HG02885 (cell line): ENCODE measurements around the gene KRTAP1-1.
"Not testable (repeated sequence)": the region's sequence is repeated elsewhere in the genome, so short reads cannot be mapped to it uniquely, and the experiment has no call there.

Experiments used
- ATAC-seq: cut with Tn5 transposase; IDR thresholded peaks from one replicate; pipeline ENCODE4 v1.9.1; 2021; ENCODE audit warnings: mild to moderate bottlenecking; ENCODE audit not compliant: unreplicated experiment, poor library complexity

KRTAP1-1 gene

DNA sequence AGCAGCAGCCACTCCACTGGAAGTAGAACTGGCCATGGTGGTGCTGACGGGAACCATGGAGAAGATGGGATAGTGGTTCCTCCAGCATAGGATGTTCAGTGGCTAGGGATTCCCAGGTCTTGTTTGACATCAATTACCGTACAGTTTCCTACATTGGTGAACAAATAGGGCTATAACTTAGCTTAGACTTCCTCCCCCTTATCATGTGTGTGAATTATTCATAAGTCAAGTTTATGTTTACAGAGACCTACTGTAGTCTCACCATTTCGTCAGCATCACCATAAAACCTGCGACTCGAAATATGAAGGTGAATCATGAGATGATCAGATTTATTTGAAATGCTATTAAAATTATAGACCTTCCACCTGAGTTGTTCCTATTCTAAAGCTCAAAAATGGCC is 17.5 kb upstream of the KRTAP1-1 start:
- ATAC-seq, result no peak

DNA sequence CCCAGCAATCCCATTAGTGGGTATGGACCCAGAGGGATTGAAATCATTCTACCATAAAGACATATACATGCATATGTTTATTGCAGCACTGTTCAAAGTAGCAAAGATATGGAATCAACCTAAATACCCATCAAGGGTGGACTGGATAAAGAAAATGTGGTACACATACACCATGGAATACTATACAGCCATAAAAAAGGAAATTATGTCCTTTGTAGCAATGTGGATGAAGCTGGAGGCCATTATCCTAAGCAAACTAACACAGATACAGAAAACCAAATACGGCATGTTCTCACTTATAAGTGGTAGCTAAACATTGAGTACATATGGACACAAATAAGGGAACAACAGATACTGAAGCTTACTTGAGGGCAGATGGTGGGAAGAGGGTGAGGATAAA is 16.3 kb upstream of the KRTAP1-1 start:
- ATAC-seq, result no peak

DNA sequence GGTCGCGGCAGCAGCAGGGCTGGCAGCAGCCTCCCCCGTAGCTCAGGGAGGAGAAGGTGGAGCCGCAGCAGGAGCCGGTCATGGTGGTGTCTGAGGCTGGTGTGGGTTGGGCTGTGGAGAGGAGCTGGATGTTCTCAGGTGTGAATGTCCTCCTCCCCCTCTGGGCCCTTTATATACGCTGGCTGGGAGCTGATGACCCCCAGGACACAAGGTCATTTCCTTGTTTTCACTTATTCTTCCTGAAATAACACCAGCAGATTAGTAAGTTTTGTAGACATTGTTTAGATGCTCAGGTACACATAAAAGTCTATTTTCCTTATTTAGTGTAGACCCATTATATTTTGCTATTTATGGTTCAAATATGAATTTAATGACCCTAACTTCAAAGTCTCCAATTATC is 13.9 kb upstream of the KRTAP1-1 start, which contains the start of gene KRTAP2-2:
TSS of gene KRTAP2-2 (minus strand) at position 101 of the 400 bp plus-strand sequence. CDS start at position 82, 19 bp downstream.
- not testable (repeated sequence) for ATAC-seq

GRCh38 chr17:41054556-41054955 is 13.3 kb upstream of the KRTAP1-1 start:
- not testable (repeated sequence) for ATAC-seq

GRCh38 chr17:41054025-41054424 is 12.8 kb upstream of the KRTAP1-1 start:
- no peak for ATAC-seq

DNA sequence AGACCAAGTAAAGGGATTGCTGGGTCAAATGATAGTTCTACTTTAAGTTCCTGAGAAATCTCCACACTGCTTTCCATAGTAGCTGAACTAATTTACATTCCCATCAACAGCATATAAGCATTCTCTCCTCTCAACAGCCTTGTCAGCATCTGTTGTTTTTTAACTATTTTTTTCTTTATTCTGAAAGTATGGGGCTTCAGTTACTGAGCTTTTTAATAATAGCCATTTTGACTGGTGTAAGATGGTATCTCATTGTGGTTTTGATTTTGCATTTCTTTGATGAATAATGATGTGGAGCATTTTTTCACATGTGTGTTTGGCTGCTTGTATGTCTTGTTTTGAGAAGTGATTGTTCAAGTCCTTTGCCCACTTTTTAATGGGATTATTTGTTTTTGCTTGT is 11.3 kb upstream of the KRTAP1-1 start:
- no peak for ATAC-seq

DNA sequence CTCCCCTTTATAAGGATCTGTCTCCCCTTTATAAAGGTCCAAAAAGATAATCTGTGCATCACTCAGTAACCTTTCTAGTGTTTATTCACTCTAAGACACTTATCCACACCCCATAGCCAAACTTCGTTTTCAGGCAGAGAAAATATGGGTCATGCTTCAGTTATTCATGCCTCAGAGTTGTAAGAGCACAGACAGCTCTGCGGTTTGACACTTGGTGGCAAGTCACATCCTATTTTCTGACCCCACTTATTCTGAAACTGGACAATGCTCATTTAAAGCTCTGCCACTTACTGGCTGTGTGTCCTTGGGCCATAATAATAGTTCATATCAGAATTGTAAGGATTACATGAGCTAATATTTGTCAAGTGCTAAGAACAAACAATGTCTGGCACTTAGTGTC is 7.9 kb upstream of the KRTAP1-1 start:
- no peak for ATAC-seq

GRCh38 chr17:41048441-41048840 is 7.2 kb upstream of the KRTAP1-1 start:
- ATAC-seq, result no peak

DNA sequence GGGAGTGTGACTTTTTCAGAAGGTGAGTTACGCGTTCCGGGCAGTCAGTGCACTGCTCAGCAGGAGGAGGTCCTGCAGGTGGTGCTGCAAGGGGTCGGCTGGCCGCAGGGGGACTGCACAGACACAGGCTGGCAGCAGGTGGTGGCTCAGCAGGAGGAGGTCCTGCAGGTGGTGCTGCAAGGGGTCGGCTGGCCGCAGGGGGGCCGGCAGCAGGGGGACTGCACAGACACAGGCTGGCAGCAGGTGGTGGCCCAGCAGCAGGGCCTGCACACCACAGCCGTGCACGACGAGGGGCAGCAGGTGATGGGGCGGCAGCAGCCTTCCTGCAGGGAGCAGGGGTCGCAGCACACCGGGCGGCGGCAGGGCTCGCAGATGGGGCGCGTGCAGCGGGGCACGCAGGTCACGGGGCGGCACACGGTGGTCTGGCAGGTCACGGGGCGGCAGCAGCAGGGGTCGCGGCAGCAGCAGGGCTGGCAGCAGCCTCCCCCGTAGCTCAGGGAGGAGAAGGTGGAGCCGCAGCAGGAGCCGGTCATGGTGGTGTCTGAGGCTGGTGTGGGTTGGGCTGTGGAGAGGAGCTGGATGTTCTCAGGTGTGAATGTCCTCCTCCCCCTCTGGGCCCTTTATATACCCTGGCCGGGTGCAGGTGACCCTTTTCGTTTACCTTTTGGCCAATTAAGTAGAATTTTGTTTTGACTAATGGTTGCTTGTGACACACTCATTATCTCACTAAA is 5.7 kb upstream of the KRTAP1-1 start, which contains the start of gene KRTAP2-1:
TSS of gene KRTAP2-1 (minus strand) at position 582 of the 731 bp plus-strand sequence. CDS start at position 533, 49 bp downstream.
- ATAC-seq, result not testable (repeated sequence)

DNA sequence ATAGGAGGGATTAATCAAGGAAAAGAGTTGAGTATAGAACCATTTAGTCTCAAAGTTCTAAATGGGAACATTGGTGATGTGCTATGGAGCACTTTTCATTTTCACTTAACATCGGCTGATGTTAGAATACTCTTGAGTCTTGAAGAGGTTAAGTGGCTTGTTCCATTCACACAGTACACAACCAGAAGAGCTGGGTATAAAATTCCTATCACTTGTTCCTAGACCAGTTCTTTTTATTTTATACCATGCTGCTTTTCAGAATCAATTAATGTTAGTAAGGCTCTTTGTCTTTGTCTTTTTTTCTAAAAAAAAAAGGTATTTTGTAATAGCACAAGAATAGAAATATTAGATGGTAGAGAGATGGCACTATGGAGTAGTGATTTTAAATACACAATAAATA is 1.7 kb upstream of the KRTAP1-1 start:
- no peak for ATAC-seq

DNA sequence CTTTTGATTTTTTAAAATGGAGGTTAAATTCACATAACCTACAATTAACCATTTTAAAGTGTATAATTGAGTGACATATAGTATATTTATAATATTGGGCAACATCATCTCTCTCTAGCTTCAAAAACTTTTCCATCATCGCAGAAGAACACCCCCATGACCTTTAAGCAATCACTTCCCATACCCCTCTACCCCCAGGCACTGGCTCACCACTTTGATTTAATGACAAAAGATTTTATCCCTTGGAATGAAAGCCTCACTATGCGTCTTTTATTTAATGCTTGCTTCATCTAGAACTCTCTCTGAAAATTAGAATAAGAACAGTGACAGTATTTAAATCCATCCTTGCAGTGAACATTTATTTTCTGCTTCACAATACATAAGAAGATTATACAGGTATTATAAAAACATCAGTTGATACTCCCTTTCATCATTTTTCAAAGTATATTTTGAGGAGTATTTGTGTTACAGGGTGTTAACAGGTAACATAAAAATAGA is 3.3 kb downstream of the KRTAP1-1 start:
- ATAC-seq, result no peak

- not testable (repeated sequence) for ATAC-seq
Measured at GRCh38 chr17:41034346-41034935, 6.8 kb downstream of the KRTAP1-1 start, which contains the start of gene KRTAP1-3. TSS of gene KRTAP1-3 (minus strand) at chr17:41034874. CDS start at chr17:41034821, 53 bp downstream.

DNA sequence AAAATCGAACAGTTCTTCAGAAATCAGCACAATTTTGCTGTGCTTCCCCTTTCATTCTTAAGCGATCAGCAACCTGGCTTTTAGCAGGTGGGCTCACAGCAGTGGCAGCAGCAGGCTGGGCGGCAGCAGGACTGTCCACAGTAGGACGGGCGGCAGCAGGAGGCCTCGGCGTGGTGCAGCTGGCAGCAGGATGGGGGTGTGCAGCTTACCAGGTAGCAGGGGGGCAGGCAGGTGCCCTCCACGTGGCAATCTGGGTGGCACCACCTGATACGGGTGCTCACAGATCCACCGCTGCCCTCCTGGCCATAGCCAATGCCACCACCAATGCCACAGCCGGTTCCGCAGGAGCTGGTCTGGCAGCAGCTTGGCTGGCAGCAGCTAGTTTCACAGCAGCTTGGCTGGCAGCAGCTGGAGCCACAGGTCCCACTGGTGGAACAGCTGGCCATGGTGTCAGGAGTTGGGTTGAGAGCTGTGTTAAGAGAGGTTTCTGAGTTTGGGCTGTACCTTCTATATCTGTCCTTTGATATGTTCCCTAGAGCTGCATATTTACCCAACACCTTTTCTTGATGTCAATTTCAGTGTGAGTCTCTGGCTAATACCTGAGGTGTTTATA is 11.5 kb downstream of the KRTAP1-1 start, which contains the start of gene KRTAP1-4:
TSS of gene KRTAP1-4 (minus strand) at position 563 of the 613 bp plus-strand sequence. CDS start at position 446, 117 bp downstream.
- no peak for ATAC-seq

DNA sequence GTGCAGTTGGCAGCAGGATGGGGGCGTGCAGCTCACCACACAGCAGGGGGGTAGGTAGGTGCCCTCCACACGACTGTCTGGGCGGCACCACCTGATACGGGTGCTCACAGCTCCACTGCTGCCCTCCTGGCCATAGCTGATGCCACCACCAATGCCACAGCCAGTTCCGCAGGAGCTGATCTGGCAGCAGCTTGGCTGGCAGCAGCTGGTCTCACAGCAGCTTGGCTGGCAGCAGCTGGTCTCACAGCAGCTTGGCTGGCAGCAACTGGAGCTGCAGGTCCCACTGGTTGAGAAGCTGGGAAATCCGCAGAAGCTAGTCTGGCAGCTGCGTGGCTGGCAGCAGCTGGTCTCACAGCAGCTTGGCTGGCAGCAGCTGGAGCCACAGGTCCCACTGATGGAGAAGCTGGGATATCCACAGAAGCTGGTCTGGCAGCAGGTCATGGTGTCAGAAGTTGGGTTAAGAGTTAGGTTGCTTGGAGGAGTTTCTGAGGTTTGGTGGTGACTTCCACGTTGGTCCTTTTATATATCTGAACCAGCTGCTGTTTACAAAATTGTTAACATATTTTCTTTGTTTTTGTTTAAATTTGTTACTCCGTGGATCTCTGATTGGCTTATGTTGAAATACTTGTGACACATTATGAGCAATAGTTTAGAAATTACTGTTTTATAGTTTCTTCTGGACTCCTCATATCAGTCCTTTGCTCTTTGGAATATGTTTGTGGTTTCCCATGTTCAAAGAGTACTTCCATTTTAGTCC is 14.4 kb downstream of the KRTAP1-1 start, which contains the start of gene KRTAP1-5:
TSS of gene KRTAP1-5 (minus strand) at position 494 of the 757 bp plus-strand sequence. CDS start at position 441, 53 bp downstream.
- no peak for ATAC-seq

DNA sequence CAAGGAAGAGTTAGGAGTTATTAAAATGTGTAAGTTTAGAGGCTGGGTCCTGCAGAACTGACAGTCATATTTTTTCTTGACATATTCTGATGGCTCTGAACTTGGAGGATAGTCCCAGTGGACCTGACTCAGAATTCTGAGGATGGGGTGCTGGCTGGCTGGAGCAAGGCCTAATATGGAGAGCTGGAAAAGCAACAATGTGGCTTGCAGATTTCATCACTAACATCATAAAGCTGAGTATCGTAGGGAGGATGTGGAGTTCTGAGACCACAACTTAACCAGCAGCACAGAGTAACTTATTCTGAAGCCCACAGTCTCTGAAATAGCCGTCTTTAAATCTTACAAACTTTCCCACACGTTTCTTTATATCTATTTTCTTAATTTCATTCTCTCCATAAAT is 16.6 kb downstream of the KRTAP1-1 start:
- ATAC-seq, result no peak

DNA sequence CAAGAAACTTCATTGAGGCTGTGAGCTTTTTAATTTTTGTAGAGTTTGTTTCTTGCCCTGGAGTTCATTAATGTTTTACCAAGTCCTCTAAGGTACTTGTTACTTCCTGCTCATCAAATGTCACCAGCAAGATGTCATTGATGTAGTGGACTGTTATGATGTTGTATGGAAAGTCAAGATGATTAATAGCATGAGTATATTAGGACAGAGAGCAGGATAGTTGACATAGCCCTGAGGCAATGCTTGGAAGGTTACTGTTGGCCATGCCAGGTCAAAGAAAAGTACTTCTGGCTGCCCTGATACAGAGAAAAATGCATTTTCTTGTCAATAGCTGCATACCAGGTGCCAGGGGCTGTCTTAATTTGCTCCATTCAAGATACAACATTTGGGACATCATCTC is 20.9 kb downstream of the KRTAP1-1 start:
- no peak for ATAC-seq

- ATAC-seq, result no peak
Measured at GRCh38 chr17:41019415-41019814, 21.8 kb downstream of the KRTAP1-1 start.

GRCh38 chr17:41018541-41018940 is 22.7 kb downstream of the KRTAP1-1 start:
- ATAC-seq, result no peak

- no peak for ATAC-seq
Measured at GRCh38 chr17:41016578-41017215, 24.6 kb downstream of the KRTAP1-1 start.

DNA sequence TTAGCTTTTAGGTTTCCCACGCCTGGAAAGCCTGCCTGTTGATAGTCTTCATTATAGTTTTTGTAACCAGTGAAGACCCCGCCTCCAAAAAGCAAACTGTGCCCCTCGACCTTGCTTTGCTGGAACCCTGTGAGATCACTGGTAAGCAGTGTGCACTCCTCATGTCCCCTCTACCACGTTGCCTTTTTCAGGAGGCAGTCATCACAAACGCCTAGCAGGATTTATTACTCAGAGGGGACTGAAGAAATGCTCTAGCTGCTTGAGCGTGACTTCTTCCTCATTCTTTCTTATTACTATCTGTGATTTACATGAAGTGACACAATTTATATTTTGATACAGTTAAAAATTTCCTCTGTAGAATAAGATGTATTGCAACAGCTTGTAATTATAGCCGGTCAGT is 25.8 kb downstream of the KRTAP1-1 start:
- ATAC-seq, result no peak
